NAMALWA (cell line): Measurements from ENCODE around the gene SNX4.
"Not testable (repeated sequence)": the region's sequence is repeated elsewhere in the genome, so short reads cannot be mapped to it uniquely, and the experiment has no call there.

ENCODE experiments used
- DNase-seq: peaks from one replicate; pipeline ENCODE4 v3.0.0-alpha.2; 2015; ENCODE audit warnings: low spot score

The SNX4 gene

DNA sequence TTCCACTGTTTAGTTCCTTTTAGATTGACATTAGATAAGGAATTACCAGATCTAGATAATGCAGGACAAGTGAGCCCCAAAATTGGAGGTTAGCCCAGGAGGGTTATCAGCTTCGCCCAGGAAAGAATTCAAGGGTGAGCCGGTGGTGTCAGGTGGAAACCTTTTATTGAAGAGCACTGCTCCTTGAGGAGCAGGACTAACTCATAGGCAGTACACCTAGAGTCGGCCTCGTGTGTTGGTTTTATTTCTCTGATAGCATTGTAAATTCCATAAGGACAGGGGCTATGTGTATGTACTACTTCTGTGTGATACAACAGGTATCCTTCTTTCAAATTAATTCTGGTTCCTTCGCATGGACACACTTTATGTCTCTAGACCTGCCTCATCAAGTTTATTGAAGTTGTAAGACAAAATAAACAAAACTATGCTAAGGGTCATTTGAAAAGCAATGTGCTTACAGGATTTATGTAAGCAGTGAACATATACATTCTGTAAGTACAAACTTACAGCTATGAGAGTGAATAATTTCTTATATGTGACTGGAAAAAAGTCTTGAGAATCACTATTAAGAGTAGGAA lies 57.2 kb downstream of the SNX4 start:
- DNase-seq: no peak

DNA sequence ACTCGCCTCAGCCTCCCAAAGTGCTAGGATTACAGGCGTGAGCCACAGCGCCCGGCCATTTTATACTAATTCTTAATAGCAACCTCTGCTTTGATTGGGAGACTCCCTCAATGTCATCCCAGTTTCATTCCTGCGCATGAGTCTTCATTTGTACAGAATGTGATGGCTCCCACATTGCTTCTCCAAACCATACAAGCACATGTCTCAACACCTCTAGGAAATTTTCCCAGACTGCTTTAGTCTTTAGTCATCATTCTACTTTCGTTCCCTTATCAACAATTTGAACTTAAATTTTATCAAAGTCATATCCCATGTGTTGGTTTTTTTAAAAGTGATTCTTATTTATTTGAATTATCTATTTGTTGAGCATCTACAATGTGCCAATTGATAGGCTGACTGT lies 58.1 kb downstream of the SNX4 start:
- no peak for DNase-seq

DNA sequence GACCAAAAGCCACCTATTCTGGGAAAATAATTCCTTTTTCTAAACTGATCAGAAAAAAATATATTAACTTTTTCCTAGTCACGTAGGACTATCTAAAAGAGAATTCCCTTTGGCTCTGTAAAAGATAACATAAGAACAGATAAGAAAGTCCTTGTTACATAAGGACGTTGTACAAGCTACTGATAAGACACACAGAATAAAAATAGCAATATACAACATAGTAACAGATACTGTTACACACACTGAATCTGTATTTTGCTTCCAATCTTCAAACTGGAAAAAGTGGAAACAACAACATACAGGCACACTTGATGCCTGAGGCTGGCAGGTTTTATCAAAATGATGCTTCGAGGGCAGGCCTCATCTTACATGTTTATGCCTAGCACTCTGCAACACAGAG lies 59.8 kb downstream of the SNX4 start:
- DNase-seq: no peak

DNA sequence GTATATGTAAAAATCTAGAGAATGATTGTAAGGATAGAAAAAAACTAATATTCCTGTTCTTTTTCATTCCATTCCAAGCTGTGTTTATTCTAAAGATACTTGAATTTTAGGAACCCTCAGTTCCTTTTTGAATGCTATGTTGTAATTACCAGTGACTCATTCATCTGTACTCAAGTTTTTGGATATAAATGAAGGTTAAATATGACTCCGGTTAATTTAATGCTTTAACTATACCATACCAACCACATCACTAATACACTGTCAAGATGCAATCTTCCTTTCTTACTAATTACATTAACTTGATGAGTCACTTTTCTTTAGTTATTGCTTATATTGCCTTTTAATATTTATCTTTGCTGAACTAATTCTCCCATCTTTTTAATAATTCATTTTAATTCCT lies 76.1 kb downstream of the SNX4 start:
- no peak for DNase-seq

DNA sequence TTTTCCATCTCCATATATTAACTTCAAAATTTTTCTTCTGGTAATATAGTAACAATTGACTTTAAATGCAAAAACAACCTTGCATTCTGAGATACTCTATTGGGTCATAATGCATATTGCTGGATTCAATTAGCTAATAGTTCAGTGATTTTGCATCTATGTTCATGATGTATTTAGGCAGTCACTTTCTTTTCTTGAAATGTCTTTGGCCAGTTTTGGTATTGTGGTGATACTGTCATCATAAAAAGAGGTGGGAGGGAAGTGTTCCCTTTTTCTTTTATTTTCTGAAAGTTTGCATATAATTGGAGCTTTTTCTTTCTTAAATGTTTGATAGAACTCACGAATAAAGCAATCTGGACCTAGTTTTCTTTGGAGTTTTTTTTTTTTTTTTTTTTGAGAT lies 77.5 kb downstream of the SNX4 start:
- DNase-seq: no peak

DNA sequence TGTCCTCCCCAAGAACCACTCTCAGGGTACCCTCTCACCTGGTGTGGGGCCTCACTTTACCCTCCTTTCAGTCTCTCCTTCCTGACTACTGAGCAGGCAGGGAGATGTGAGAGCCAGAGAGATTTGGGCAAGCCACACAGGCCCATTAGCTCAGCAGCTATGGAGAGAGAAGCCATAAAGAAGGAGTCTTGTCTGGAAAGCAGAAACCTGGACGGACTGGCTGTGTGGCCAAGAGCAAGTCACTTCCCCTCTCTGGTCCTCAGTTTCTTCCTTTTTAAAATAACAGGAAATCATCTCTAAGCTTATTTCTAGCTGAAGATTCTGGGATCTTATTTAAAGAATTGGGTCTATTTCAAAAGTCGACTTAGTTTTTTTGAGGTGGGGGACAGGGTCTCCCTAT lies 79.0 kb downstream of the SNX4 start:
- DNase-seq: no peak

DNA sequence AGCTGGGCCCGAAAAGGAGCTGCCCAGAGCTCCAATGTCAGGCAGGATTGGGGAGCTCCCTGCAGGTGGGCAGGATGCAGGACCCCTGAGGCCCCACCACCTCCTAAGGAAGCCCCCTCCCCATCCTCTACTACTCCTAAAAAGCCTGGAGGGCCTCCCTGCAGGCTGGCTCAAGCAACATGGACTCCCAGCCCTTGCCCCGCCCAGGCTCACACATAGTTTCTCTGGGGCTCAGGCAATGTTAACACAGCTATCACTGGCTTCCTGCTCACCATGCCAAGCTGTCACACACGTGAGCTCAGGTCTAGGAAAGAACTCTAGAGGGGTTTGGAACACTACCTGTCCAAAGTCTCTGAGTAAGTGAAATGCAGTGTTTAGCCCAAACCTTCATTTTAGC lies 79.4 kb downstream of the SNX4 start:
- DNase-seq: no peak

DNA sequence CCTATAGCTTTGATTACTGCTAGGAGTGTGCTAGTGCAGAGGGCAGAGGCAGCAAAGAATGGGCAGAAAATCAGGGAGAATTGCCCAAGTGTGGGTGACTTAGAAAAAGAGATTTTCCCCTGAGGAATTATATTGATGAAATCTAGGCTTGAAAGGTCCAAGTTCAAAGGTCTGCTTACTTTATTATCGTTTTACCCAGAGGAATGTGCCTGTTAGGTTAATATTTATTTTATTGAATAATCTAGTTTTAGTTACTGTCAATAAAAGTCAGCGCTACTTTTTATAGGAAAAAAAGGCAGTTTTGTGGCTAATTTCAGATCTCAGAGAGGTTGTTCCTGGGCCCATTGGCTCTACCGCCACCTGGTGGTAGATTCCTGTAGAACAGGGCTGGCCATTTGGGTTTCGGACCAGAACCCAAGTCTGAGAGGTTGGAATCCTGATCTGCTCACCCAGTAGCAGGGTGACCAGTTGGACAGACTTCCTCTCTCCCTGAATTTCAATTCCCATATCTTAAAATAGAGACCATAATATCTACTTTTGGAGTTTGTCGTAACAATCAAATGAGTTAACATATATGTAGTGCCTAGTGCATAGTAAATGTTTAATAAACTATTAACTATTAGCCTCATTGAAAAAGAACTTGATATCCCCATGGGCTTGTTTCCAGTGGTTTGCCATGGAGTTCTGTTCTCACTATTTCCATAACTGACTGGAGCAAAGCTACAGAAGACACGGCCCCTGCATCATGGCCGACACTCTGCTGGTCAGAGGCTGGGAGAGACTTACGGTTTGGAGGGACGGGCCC lies 82.2 kb downstream of the SNX4 start:
- peak; percentile 73 for DNase-seq

DNA sequence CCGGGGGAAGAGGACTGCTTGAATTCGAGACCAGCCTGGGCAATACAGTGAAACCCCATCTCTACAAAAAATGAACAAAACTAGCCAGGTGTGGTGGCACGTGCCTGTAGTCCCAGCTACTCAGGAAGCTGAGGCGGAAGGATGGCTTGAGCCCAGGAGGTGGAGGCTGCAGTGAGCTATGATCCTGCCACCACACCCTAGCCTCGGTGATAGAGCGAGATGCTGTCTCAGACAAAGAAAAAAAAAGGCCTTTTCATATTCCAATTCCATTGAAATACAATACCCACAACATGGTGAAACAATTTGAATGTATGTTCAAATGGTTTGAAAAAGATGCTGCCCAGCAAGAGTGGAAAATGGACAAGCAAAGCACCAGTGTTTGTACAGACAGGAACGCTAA lies 83.1 kb downstream of the SNX4 start:
- DNase-seq: no peak

DNA sequence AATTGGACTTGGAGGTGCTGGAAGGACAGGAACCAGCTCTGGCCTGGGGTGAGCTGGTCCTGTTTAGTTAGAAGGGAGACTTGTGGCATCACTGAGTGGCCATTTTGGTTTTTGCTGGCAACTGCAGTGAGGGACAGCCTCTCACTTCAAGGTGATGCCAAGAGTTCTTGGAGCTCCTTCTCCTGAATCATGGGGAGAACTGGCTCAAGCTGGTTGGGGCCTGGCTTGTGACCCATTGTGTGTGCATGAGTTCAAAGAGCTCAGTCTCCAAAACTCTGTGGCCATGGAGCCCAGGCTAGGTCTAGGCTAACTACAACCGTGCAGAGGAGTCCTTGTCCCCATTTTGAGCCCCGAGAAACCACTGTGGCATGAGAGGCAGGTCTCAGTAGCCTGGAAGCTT lies 84.8 kb downstream of the SNX4 start:
- no peak for DNase-seq

DNA sequence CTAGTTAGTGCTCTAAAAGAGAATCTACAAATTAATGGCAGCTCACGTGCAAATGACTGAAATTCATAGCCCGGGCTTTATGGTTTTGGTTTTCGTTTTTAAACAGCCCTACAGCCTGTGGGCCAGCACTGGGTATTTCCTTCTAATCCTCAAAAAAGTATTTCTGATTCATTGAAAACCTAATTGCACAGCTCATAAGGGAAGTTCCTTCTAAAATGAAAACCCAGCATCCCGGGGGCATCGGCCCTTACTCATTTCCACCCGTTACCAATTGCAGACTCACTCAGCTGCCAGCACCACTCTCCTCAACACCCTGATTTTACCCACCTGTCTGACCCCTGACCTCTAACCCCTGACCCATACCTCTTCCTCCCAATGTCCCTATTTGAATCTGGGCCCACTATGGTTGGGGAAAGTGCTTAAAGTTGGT lies 85.4 kb downstream of the SNX4 start:
- no peak for DNase-seq

DNA sequence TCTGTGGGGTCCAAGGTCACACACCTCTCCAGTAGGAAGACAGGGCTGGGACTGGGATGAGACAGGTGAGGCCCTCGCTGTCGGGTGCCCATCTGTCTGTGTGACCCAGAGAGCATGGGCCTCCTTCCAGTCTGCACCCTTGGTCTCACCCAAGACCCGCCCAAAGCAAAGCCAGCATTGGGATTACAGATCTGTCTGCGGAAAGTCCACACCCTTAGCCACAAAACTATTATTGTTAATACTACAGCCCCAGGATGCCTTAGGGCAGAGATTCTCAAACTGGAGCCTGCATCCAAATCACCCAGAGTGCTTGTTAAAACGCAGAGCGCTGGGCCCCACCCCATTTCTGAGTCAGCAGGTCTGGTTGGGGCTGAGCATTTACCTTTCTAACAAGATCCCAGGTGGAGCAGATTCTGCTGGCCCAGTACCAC lies 86.4 kb downstream of the SNX4 start:
- no peak for DNase-seq

DNA sequence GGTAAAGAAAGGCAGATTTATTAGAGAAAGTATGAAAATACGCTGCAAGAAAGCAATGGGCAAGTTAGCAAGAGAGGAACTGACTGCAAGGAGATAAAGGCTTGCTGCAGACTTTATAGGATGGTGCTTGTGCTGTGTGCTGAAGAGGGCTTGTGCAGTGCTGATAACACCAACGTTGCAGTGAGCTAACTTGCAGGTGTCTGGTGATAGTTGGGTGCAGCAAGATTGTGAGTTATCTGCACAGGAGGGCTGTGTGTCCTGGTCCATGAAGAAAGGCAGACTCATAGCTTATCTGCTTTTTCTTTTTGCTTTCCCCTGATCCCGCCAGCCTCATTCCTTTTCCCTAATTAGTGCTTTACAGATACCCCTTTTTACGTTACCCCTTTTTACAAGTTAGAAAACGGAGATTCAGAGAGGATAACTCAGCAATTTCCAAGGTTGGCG lies 86.9 kb downstream of the SNX4 start:
- DNase-seq: no peak

DNA sequence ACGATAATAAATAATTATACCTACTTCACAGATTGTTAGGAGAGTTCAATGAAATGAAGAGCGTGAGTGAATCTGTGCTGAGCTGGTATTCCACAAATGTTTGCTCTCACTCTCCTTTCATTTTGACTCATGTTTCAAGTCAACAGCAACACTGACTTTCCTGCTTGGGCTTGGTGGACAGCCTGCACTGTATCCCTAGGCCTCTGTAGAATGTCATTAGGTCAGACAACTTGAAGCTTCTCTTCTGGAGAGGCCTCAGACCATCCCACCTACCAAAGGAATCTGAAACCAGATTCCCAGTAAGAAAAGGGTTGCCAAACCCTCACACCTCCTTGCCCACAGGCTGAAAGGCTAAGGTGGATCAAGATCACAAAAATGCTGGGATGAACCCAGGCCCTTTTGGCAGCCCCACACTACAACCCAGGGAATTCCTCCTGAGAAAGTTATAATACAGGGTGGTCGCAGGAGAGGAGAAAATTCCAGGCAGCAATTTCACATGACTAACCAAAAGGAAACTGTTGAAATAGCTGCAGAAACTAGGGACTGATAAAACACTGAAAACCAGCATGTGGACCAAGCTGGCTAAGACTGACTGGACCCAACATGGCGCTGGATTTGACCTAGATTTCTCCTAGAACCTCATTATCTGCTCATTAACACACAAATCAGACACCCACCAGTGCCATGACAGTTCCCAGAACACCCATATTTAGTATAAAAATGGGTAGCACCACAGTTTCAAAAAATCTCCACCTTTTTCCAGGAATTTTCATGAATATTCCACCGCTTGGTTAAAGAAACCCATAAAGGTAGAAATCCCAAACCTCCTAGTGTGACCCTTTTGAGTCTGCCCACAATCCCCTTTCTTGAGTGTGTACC lies 87.9 kb downstream of the SNX4 start:
- DNase-seq: no peak

DNA sequence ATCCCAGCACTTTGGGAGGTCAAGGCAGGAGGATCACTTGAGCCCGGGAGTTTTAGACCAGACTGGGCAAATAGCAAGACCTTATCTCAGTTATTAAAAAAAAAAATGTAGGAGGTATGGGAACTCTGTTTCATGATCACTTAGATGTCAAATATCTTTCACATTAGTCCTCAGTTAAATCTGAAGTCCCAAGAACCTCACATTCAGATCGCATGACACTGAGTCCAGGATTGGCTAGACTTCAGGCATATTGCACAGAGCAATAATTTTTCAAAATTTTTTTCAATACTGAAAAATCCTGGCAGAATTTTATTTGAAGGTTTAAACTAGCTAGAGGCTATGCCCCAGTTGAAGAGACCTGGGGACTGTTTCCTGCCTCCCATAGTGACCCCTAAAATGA lies 88.6 kb downstream of the SNX4 start:
- DNase-seq: no peak

DNA sequence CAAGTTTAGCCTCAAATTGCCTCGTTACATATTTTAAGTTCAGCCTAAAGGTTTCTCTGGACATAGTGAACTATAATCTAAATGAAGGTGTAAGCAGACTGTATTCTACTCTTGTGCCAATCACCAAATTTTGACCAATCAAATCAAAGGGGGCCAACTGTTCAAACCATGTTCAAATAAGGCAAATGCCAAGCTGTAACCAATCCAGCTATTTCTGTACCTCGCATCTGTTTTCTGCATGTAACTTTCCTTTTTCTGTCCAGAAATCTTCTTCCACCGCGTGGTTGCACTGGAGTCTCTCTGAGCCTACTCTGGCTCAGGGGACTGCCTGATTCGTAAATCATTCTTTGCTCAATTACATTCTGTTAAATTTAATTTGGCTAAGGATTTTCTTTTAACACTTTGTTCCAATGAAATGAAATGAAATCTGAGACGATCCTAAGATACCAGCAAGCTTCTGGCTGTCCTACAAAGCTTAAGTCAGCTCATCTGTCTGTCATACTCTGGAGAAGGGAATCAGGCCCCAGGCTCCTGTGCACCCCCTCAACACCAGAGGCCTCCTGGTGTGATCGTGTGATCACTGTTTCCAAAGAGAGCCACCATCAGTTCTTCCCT lies 91.7 kb downstream of the SNX4 start:
- DNase-seq: no peak

DNA sequence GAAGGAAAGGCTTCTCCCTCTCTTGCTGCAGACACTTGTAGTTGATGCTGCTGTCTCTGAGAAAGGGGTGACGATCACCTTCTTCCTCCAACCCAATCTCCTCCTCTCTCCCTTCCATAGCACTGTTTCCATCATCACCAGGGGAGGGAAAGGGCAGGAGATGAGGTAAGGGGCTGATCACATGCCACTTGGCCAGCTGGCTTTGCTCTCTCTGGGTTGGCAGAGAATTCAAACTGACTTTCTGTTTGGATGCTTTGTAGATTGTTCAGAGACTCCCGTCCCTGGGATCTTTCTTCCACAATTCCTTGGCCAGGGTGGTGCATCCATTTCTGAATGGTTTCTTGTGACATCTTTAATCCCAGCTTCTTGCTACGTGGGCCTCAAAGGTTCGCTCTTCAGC lies 101.7 kb downstream of the SNX4 start:
- no peak for DNase-seq

DNA sequence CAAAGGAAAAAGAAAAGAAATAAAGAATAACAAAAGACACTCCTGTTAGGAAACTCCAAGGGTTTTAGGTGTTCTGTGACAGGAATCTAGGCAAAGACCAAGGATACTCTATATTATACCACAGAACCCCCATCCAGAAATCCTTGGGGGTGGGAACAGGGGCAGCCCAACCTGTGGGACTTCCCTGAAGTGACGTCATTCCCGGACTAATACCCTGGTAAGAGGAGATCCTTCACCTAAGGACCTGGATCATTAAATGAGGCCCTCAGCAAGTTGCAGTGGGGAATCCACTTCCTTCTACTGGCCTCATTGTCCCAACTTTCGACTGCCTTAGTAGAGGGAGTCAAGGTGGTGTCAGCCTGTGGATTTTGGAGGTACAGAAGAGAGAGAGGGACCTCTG lies 103.8 kb downstream of the SNX4 start:
- no peak for DNase-seq

DNA sequence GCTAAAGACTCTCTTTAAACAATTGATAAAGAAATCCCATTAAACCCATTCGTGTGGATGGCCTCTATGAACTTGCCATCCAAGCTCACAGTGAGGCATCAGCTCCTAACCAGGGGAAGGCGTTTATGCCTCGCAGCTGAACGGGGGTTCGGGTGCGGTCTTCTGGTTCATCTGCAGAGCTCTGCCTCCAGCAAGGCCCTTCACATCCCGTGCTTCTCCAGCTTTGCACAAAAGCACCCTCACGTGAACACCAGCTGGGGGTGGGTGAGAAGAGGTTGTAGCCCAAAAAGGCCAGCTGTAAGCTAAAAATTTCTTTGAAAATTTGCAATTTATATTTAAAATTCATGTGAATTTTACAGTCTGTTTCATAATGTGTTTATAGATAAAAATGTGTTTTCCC lies 105.3 kb downstream of the SNX4 start:
- no peak for DNase-seq

DNA sequence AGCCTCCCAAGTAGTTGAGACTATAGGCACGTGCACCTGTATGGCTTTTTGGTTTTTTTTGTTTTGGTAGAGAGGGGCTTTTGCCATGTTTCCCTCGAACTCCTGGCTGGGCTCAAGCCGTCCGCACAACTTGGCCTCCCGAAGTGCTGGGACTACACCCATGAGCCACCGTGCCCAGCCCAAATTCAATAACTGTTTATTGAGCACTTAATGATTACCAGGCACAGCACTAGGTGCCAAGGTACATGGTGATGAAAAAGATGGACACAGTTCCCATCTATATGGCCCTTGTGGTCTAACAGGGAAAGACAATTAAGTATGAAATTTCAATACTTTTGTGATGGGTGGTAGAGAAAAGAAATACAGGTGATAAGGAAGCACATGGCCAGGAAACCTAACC lies 109.1 kb downstream of the SNX4 start:
- DNase-seq: no peak

DNA sequence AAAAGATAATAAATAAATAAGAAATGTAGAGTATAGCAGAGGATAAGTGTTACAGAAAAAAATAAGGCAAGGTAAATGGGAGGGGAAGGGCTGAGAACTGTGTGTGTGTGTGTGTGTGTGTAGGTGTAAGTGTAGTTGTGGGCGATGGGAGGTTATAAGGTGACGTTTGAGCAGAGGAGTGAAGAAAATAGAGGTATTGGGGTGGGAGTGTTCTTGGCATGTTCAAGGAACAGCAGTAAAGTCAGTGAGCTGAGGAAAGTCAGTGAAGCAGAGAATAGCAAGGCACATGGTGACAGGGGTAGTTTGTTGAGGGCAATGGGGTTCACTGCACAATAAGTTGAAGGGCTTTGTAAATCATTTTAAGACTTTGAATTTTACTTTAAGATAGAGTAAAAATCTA lies 113.9 kb downstream of the SNX4 start:
- DNase-seq: no peak

DNA sequence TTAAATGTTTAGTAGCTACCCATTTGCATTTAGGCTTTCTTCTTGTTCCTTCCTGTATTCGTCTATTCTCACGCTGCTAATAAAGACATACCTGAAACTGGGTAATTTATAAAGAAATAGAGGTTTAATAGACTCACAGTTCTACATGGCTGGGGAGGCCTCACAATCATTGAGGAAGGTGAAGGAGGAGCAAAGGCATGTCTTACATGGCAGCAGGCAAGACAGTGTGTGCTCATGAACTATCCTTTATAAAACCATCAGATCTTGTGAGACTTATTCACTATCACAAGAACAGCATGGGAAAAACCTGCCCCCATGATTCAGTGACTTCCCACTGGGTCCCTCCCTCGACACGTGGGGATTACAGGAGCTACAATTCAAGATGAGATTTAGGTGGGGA lies 114.5 kb downstream of the SNX4 start:
- DNase-seq: not testable (repeated sequence)

DNA sequence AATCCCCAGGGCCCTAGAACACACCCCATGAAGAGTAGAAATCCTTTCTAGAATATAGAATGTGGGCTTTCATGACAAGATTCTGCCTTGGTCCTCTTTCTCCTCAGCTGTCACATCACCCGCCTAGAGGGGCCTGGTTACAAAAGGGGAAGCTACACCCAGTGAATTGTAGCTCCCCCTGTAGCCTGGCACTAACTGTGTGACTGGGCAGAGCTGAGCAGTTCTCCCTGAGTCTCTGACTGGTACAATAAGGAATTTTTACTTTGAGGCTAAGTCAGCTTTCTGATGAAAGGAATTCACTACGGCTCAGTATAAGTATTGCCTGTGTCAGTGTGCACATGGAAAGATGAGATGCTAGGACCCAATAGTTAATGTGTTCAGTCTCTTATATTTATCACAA lies 116.2 kb downstream of the SNX4 start:
- DNase-seq: peak; percentile 27
